SW 1271 (cell line): ENCODE data around the gene CDH23.
A peak's percentile ranks its signal among the peaks of the same experiment; 100 is the strongest.

ENCODE experiments used
- DNase-seq, 2 experiments: peaks; one replicate each; lab custom pipeline; 2025; lab: John Stamatoyannopoulos, UW

CDH23 gene

GRCh38 chr10:71690094-71690720 lies 293.5 kb downstream of the CDH23 start:
- no peak for DNase-seq

DNA sequence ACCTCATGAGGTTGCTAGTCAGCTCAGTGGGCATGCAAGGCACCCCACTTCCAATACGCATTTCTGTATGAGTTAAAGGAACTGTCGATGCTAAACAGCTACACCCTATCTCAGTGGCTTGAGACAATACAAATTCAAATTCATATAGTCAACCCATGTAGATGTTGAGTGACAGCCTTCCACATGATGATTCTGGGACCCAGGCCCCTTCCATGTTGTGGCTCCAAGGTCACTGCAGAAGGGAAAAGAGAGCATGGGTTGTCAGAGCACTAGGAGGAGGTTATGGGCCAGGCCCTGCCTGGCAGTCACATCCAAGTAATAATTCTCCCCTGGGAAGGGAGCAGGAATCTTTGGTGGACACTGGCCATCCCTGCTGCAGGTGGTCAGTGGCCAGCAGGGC lies 294.7 kb downstream of the CDH23 start:
- no peak for DNase-seq

DNA sequence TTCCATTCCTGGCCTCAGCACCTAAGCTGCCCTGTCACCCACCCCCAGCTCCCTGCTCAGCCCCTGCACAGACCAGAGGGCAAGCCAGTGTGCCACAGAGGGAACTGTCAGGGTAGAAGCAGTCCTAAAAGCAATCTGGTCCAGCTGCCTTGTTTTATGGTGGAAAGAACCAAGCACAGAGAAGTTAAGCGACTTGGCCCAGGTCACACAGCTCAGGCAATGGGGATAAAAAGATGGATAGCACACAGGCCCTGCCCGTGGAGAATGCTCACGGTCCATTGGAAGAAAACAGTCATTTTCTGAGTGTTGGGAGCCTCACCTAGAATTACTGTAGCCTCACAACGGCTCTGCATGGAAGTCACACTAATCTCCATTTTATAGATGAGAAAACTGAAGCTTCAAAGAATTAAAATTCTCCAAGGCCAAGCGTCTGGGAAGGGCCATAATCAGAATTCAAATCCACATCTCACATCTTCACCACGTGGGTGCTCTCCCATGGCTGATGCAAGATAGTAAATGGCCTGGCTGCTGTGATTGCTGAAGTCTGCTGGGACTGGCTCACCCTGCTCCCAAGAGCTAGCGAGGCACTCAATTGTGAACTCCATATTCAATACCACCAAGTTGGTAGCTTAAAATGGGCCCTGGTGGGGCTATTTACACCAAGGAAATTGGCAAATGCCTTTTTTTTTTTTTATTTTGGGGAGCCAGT lies 296.0 kb downstream of the CDH23 start:
- DNase-seq: no peak

DNA sequence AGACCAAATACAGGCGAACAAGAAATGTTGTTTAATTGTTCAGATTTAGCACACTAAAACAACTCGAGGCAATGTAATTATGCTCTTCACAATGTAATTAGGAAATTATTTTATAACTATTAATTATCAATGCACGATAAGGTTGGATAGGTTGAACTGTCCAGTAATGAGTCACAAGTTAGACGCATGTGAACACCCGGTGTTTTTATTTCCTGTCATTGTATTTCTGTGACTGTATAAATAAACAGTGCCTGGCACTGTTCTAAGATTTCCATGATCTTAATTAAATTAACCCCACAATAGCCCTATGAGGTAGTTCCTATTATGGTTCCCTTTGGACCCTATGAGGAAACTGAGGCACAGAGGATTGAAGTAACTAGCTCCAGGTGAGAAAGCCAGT lies 296.7 kb downstream of the CDH23 start:
- no peak for DNase-seq

DNA sequence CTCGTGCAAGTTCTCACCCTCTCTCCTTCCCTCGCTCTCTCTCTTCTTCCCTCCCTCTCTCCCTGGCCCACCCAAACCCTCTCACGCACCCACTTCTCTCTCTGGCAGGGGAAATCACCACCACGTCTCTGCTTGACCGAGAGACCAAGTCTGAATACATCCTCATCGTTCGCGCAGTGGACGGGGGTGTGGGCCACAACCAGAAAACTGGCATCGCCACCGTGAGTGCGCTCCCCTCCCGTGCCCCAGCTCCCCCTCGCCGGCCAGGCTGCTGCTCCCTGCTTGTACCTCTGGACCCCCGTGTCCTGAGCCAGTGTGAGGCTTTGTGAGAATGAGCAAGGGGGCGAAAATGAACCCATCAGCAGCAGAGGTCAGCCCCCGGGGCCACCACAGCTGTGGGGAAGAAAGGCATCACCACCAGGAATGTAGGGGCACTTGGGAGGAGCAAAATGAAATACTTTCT lies 297.4 kb downstream of the CDH23 start:
- no peak for DNase-seq

DNA sequence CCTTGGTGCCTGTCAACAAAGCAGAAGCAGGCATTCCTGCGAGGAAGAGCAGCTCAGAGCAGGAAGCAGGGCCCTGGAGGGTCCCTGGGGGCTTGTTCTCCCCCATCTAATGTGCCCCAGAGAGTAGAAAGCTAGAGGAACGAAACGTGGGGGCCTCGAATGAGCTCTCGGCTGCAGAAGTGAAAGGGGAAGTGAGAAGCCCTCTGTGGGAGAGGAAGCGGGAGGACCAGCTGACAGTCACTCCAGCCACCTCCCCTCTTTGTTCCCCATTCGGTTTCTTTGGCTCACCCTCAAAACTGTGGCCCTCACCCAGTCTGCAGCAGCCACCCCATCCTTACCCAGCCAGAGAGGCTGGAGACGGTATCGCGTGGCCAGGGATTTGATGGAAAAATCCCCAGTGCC lies 297.8 kb downstream of the CDH23 start:
- DNase-seq: no peak

- no peak for DNase-seq
These were observed 299.1 kb downstream of the CDH23 start for GRCh38 chr10:71695502-71696476.

GRCh38 chr10:71696628-71697326 lies 300.1 kb downstream of the CDH23 start:
- DNase-seq: peak in 1 of 2 experiments; percentile 15

DNA sequence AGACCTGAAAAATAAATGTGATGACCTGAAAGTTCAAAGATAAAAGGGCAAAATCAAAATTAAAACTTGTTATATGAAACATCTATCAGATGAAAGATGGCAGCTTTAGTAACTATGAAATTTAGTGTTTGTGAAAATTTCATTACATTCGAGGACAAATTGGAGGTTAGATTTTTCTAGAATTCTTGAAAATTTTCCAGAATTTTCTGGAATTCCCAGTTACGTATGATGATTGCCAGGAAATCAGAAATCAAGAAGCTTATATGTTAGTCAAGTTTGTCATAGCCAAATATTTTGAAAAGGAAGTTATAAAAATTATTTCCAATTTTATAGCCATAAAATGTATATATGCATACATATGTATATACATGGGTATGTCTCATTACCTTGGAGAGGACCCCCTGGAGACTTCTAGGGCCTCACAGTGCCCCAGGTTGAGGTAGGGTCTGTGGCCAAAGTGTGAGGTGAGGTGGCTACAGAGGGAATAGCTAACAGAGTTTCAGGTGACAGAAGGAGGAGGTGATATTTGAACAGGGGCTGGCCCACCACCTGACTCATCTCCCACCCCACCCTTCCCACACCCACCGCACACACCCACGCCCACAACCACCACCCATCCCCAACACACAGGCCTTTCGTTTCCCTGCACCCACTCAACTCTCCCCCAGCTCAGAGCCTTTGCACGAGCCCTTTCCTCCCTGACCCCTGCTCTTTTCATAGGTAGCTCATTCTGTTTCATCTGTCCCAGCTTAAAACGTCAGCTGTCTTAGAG lies 301.4 kb downstream of the CDH23 start:
- DNase-seq: no peak

GRCh38 chr10:71698737-71699136 lies 302.0 kb downstream of the CDH23 start:
- DNase-seq: no peak

DNA sequence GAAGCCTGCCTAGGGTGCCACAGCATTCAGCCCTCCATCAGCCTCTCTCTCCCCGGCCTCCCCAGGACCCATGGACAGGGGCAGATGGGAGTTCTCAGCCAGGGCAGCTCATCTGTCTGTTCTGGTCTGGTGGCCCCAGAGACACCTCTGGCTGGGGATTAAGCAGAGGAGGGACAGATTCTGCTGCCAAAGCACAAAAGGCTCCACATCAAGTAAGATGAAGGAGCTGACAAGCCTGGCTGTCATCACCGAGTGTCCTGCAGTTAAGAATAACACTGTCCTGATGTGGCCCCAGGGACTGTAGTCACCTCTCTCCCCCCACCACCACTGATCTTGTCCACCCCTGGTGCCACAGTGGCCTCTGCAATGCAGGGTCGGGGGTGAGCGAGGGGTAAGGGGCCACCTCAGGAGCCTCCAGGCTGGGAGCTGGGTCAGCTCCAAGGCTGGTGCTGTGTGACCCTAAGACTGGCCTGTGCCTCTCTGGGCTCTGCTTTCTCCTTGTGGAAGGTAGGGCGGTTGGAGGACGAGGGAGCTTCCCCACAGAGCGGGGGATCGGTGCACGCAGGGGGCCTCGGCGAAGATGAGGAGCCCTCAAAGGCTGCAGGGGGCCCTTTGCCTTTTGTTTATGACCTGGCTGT lies 304.1 kb downstream of the CDH23 start:
- DNase-seq: no peak

DNA sequence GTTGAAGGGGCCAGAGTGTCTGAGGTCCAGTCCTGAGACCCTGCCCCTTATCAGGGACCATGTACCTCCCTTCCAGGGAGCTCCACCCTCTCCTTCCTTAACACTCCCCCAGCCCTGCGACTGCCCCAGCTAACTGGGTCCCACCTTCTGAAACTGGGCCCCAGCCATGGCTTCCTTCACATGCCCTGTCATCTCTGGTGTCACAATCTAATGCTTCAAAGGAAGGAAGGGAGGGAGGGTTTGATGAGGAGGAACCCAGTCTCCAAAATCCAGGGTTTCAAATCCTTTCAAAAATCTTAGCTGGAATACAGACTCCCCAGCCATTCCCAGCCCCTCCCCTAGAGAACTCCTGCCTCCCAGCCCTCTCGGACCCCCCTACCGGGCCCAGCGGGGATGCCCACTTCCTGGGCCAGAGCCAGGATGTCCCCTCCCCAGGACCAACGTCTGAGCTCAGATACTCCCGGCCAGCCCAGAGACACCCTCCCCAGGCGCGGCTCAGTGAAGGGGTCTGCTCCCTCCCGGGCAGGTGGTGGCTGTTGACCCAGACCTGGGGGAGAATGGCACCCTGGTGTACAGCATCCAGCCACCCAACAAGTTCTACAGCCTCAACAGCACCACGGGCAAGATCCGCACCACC lies 304.9 kb downstream of the CDH23 start:
- DNase-seq: no peak

DNA sequence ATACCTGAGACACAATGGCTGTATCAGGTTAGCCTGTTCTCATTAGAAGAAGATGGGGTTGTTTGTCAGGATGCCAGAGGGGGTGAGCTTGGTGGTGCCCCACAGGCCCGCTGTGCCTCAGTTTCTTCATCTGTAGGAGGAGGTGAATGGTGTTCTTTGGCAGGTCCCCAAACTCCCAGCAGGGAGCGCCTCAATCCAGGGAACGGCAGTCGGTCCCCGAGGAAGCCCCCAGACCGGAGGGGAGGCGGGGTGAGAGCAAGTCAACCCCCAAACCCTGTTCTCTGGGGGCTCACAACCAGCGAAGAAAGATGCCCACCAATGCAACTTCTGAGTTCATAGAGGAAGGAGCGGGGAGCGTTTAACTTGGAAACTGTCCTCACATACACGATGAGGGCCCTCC lies 306.9 kb downstream of the CDH23 start:
- no peak for DNase-seq

GRCh38 chr10:71704816-71705215 lies 308.1 kb downstream of the CDH23 start:
- no peak for DNase-seq

- no peak for DNase-seq
These were observed 308.9 kb downstream of the CDH23 start for GRCh38 chr10:71705582-71705981.

- no peak for DNase-seq
These were observed 309.7 kb downstream of the CDH23 start for GRCh38 chr10:71706216-71707121.

- no peak for DNase-seq
These were observed 310.6 kb downstream of the CDH23 start for GRCh38 chr10:71707240-71707789.

DNA sequence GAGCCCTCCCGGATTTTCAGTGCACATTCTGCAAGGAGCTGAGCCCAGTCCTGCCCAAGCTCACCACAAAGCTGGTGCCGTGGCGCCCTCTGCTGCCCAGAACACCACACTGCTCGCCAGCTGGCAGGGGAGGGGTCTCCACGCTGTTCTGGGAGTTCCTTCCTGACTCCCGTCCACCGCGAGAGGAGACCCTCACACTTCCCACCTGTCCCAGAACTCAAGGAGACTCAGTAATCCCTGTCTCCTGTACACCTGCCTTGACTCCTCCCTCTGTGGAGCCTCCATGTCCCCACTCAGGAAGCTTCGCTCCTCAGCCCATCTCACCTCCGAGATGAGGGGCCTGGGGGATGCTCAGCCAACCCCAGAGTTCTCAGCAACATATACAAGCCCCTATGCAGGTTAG lies 311.6 kb downstream of the CDH23 start:
- DNase-seq: no peak
